Astrocyte of the cerebellum (primary cell): ENCODE measurements around the gene MN1.

Experiments
- DNase-seq: peaks from one replicate; pipeline ENCODE4 v3.0.0-alpha.2; 2011; ENCODE audit warnings: low read depth
- H3K4me3 ChIP-seq: 2 replicates; pipeline ENCODE4 v1.5.1; 2011; ENCODE audit warnings: mild to moderate bottlenecking, low read depth, low read length, moderate library complexity
- CTCF ChIP-seq: IDR thresholded peaks from 2 replicates; pipeline ENCODE4 v1.5.1; 2012; ENCODE audit warnings: low read length, low read depth, moderate library complexity, mild to moderate bottlenecking; ENCODE audit errors: missing control alignments
- in situ Hi-C: cut with HindIII; loops from 2 replicates; pipeline ENCODE4 v1.10.0; 2017; ENCODE audit warnings: low sequenced_read_pairs

MN1 gene

DNA sequence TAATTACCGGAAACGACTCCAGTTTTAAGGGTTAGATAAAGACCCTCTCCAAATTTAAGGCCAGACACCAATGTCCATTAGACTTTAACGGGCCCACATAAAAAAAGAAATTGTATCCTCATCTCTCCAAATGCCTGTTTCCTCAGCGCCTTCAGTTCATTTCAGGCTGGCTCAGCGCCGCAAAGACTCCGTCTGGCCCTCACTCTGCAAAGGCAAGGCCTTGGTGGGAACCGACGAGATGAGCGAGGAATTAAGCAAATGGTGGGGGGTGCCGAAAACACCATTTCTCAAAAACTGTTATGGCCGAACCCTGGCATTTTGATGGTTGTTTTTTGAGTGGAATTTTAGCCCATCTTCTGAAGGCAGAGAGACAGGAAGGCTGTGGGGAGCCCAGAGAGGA, 15.7 kb downstream of the MN1 start:
- no peak for TF ChIP-seq CTCF
- in situ Hi-C loops = no loop called here
- DNase-seq = no peak
- peak overlapping the region; percentile 15 for H3K4me3 ChIP-seq

- TF ChIP-seq CTCF = no peak
- H3K4me3 ChIP-seq = no peak overlapping the region
- in situ Hi-C loops = no loop called here
- no peak for DNase-seq
Observed at GRCh38 chr22:27784120-27784475, 17.5 kb downstream of the MN1 start.

- DNase-seq = no peak
- no peak overlapping the region for H3K4me3 ChIP-seq
- in situ Hi-C loops = no loop called here
- TF ChIP-seq CTCF = no peak
Observed at GRCh38 chr22:27783436-27784119, 18.0 kb downstream of the MN1 start.

GRCh38 chr22:27782088-27782487, 19.5 kb downstream of the MN1 start:
- in situ Hi-C loops = no loop called here
- no peak for DNase-seq

DNA sequence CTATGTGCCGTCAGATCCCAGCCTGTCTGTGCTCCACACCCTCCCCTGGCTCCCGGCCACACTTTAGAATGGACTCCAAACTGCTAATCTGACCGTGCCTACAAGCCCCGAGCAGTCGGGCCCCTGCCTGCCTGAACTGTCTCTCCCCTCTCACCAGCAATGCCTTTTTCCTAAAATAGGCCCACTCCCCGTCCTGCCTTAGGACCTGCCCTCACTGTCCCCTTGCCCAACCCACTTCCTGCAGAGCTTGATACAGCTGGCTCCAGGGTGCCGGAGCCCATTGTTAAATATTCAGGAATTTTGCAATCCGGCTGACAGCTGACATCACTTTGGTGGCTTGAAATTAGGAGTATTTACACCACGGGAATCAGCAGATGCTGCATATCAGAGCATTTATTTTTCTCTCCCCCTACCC, 21.4 kb downstream of the MN1 start:
- in situ Hi-C loops = no loop called here
- H3K4me3 ChIP-seq = no peak overlapping the region
- no peak for TF ChIP-seq CTCF
- DNase-seq = no peak

More at GRCh38 chr22:27782088-27782487, 19.5 kb downstream of the MN1 start:
- no peak overlapping the region for H3K4me3 ChIP-seq
- TF ChIP-seq CTCF = no peak

DNA sequence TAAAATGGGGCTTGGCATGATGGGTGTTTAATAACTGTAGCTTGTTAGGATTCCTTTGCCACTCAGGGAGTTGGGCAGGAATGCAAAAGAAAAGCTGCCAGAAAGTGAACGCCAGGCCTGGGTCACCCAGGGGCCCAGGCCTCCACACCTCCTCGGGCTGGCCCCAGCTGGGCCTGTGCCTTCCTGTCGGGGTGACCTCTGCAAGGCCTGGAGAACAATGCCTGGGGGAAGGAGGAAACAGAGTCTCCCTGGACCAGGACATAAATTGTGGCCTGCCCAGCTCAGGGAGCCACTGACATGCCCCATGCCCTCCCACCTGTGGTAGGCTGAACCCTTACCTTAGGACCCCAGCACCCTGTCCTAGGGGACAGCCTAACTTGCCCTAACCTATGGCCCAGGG, 21.9 kb downstream of the MN1 start:
- DNase-seq = no peak
- in situ Hi-C loops = no loop called here
- H3K4me3 ChIP-seq = no peak overlapping the region
- TF ChIP-seq CTCF = no peak
